ENCODE data around the gene SCAANT1.
A peak's percentile ranks its signal among the peaks of the same experiment; 100 is the strongest.

The SCAANT1 gene

GRCh38 chr3:63911873-63912767, at the start of gene SCAANT1:
SCAANT1 (minus strand) TSS chr3:63912383.
- DNase-seq = peak; percentile 82 to 86

- no peak for DNase-seq
These were observed 49.7 kb upstream of the SCAANT1 start for GRCh38 chr3:63961891-63962290.

GRCh38 chr3:63960048-63960711, 48.0 kb upstream of the SCAANT1 start:
- no peak for DNase-seq

GRCh38 chr3:63959146-63959545, 47.0 kb upstream of the SCAANT1 start:
- no peak for DNase-seq

- no peak for DNase-seq
These were observed 43.8 kb upstream of the SCAANT1 start for GRCh38 chr3:63955830-63956545.

- no peak for DNase-seq
These were observed 43.0 kb upstream of the SCAANT1 start for GRCh38 chr3:63955036-63955650.

GRCh38 chr3:63954182-63954581, 42.0 kb upstream of the SCAANT1 start:
- no peak for DNase-seq

- DNase-seq = no peak
These were observed 40.0 kb upstream of the SCAANT1 start for GRCh38 chr3:63952248-63952594.

GRCh38 chr3:63951492-63952247, 39.5 kb upstream of the SCAANT1 start:
- no peak for DNase-seq

- no peak for DNase-seq
These were observed 38.5 kb upstream of the SCAANT1 start for GRCh38 chr3:63950698-63951097.

- no peak for DNase-seq
These were observed 36.8 kb upstream of the SCAANT1 start for GRCh38 chr3:63949005-63949404.

GRCh38 chr3:63947594-63947993, 35.4 kb upstream of the SCAANT1 start:
- DNase-seq = no peak

GRCh38 chr3:63946753-63947152, 34.6 kb upstream of the SCAANT1 start:
- no peak for DNase-seq

- DNase-seq = no peak
These were observed 33.4 kb upstream of the SCAANT1 start for GRCh38 chr3:63945558-63946096.

- no peak for DNase-seq
These were observed 31.5 kb upstream of the SCAANT1 start for GRCh38 chr3:63943678-63944077.

- no peak for DNase-seq
These were observed 30.3 kb upstream of the SCAANT1 start for GRCh38 chr3:63942528-63942927.

GRCh38 chr3:63940389-63940757, 28.2 kb upstream of the SCAANT1 start:
- DNase-seq = no peak

GRCh38 chr3:63937661-63938651, 25.8 kb upstream of the SCAANT1 start:
- no peak for DNase-seq

GRCh38 chr3:63936925-63937324, 24.7 kb upstream of the SCAANT1 start:
- DNase-seq = no peak

- DNase-seq = no peak
These were observed 22.1 kb upstream of the SCAANT1 start for GRCh38 chr3:63934041-63934866.
